ENCODE results near the gene SLFNL1.
A peak's percentile ranks its signal among the peaks of the same experiment; 100 is the strongest.

SLFNL1 gene

DNA sequence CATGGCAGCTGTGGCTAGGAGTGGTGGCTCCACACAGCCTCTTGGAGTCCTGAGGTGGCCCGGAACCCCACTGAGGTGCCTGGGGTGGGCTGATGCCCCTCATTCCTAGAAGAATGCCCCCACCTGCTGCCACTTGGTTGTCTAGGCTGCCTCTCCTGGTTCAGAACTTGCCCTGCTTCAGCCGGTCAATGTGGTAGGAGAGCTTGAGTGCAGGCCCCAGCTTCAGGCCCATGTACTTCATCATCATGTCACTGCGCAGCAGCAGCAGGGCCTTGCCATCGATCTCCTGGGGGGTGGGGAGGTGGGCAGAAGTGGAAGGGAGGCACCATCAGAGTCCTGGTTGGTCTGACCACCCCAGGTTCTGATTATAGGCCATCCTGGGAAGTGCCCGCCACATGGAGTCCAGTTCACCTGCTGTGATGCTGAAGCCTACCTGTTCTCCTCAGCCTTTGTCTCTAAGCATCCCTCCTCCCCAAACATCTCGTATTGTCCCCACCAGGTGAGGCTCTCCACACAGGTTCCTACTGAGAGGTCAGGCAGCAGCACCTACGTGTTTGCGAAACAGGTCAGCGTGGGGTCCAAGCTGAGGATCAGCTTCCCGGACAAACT lies 6.6 kb upstream of the SLFNL1 start:
- Mint-ChIP-seq H3K27me3 (no peaks in the 10 kb centered on the region), H3K9me3 (no peaks in the 10 kb centered on the region), H3K4me1 (ENCODE audit: low read depth) (peaks cover 2% of the 10 kb centered on the region), H3K36me3 (ENCODE audit: low read depth) (peaks cover 77% of the 10 kb centered on the region), H3K4me3 (no peak overlapping the region), H3K27ac (peak overlapping the region; percentile 0)
- DNase-seq = no peak

DNA sequence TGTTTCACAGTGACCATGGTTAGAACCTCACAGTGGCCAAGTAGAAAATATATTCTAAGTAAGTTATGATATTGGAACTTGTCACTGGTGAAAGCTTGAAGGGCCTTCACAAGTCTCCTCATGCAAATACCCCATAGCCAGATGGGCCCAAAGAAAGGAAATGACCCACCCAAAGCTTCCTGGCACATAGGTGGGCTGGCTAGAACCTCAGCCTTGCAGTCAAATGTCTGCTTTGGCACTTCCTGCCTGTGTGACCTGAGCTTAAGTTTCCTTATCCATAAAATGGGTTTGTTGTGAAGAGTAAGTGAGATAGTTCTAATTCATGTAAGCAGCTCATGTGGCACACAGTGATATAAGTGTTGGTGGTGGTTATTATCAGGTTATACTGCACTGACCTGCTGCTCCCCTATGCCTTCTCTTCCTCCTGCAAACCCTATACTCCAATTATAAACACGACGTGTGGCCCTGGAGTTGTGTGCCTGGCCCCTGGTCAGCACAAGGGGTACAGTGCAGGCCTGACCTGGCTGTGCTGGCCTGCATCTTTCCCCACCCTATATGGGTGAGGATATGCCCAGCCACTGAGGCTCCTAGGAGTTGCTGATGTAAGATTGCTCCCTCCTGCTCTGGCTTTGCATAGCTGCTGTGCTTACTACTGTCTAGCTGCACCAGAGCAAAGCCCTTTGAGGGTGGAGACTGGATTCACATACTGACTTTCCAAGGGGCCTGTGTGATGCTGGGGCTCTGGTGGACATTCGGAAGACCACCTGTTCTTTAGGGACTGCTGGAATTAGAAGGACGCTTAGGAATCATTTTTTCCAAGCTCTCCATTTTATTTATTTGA lies 4.7 kb upstream of the SLFNL1 start:
- Mint-ChIP-seq H3K36me3 (ENCODE audit: low read depth) (peaks cover 80% of the 10 kb centered on the region), H3K27me3 (no peaks in the 10 kb centered on the region), H3K9me3 (no peaks in the 10 kb centered on the region), H3K4me1 (ENCODE audit: low read depth) (peaks cover 2% of the 10 kb centered on the region), H3K27ac (peak overlapping the region; percentile 81), H3K4me3 (no peak overlapping the region)
- no peak for DNase-seq

DNA sequence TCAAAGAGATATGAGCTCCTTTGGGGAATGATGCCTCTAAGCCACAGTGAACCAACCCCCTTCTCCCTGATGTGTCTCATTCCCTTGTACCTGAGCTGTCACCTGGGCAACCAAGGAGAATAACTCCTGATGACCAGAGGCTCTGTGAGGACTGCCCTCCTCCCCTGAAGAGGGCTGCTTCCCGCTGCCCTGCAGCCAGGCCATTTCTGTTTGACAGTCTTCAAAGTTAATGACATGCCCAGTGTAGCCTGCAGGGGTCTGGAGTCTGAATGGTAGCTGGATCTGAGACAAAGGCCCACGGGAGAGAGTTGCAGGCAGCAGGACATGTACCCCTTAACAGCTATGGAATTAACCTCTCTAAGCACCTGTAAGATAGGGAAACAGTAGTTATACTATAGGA lies 3.4 kb upstream of the SLFNL1 start:
- no peaks in the 10 kb centered on the region for H3K27me3 Mint-ChIP-seq
- no peak overlapping the region for H3K4me3 Mint-ChIP-seq
- DNase-seq = no peak
- H3K9me3 Mint-ChIP-seq = no peaks in the 10 kb centered on the region
- H3K36me3 Mint-ChIP-seq (ENCODE audit: low read depth) = peaks cover 78% of the 10 kb centered on the region
- peak overlapping the region; percentile 40 for H3K27ac Mint-ChIP-seq
- peaks cover 3% of the 10 kb centered on the region for H3K4me1 Mint-ChIP-seq (ENCODE audit: low read depth)

GRCh38 chr1:41023279-41023990 lies 1.9 kb upstream of the SLFNL1 start:
- H3K27ac Mint-ChIP-seq = peak overlapping the region; percentile 84
- H3K36me3 Mint-ChIP-seq (ENCODE audit: low read depth) = peaks cover 77% of the 10 kb centered on the region
- H3K9me3 Mint-ChIP-seq = no peaks in the 10 kb centered on the region

DNA sequence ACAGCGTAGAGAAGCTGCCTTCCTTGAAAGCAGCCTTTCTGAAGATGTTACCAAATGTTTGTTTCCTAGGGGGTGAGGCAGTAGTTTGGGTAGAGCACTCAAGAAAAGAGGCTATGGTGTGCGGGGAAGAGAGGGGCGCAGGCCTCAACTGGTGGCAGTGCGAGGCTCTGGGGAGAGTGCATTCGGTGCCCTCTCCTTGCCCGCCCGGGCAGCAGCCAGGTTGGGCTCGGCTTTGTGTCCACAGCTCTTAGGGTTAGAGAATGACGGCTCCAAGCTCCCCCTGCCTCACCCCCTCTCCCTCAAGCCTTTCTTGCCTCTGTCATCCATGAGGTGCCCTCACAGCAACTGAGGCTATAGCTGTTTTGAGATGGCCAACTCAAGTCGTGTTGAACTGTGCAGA lies 899 bp upstream of the SLFNL1 start:
- H3K36me3 Mint-ChIP-seq (ENCODE audit: low read depth) = peaks cover 77% of the 10 kb centered on the region
- no peaks in the 10 kb centered on the region for H3K27me3 Mint-ChIP-seq
- peak overlapping the region; percentile 67 for H3K27ac Mint-ChIP-seq
- peaks cover 3% of the 10 kb centered on the region for H3K4me1 Mint-ChIP-seq (ENCODE audit: low read depth)
- no peaks in the 10 kb centered on the region for H3K9me3 Mint-ChIP-seq
- no peak for DNase-seq
- no peak overlapping the region for H3K4me3 Mint-ChIP-seq

More at GRCh38 chr1:41023279-41023990, 1.9 kb upstream of the SLFNL1 start:
- no peak for DNase-seq
- no peak overlapping the region for H3K4me3 Mint-ChIP-seq
- H3K27me3 Mint-ChIP-seq = no peaks in the 10 kb centered on the region
- H3K4me1 Mint-ChIP-seq (ENCODE audit: low read depth) = peaks cover 3% of the 10 kb centered on the region

GRCh38 chr1:41020654-41021053 lies 871 bp downstream of the SLFNL1 start:
- Mint-ChIP-seq H3K4me1 (ENCODE audit: low read depth) (peaks cover 1% of the 10 kb centered on the region), H3K4me3 (no peak overlapping the region), H3K27ac (no peak overlapping the region), H3K36me3 (ENCODE audit: low read depth) (peaks cover 83% of the 10 kb centered on the region), H3K9me3 (no peaks in the 10 kb centered on the region), H3K27me3 (no peaks in the 10 kb centered on the region)
- no peak for DNase-seq

DNA sequence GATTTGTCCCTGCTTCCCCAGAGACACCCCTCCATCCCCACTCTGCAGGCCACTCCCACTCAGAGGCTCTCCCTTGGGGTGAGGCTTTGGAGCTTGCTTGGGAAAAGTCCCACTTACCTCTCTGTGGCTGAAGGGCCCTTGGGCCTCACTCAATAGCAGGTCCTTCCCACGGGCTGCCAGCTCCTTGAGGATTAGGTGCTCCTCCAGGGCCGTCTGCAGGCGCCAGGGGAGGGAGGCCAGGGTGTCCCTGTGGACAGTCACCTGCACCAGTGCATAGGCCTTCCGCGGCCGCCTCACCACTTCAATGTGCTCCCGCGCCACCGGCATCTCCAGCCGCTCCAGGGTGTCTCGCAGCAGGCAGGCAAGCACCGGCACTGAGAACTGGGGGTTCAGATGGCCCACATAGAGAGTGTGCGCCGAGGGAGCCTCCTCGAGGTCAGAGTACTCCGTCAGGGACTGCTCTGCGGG lies 1.4 kb downstream of the SLFNL1 start:
- no peak overlapping the region for H3K27ac Mint-ChIP-seq
- no peaks in the 10 kb centered on the region for H3K27me3 Mint-ChIP-seq
- H3K4me3 Mint-ChIP-seq = no peak overlapping the region
- peaks cover 1% of the 10 kb centered on the region for H3K4me1 Mint-ChIP-seq (ENCODE audit: low read depth)
- H3K9me3 Mint-ChIP-seq = no peaks in the 10 kb centered on the region
- peaks cover 85% of the 10 kb centered on the region for H3K36me3 Mint-ChIP-seq (ENCODE audit: low read depth)
- DNase-seq = no peak

GRCh38 chr1:41019353-41019745 lies 2.2 kb downstream of the SLFNL1 start:
- Mint-ChIP-seq H3K27ac (peak overlapping the region; percentile 59), H3K4me1 (ENCODE audit: low read depth) (peaks cover 1% of the 10 kb centered on the region), H3K27me3 (no peaks in the 10 kb centered on the region), H3K9me3 (no peaks in the 10 kb centered on the region), H3K36me3 (ENCODE audit: low read depth) (peaks cover 85% of the 10 kb centered on the region), H3K4me3 (no peak overlapping the region)
- no peak for DNase-seq

- DNase-seq = no peak
- H3K9me3 Mint-ChIP-seq = no peaks in the 10 kb centered on the region
- peaks cover 88% of the 10 kb centered on the region for H3K36me3 Mint-ChIP-seq (ENCODE audit: low read depth)
- H3K27me3 Mint-ChIP-seq = no peaks in the 10 kb centered on the region
- H3K4me1 Mint-ChIP-seq (ENCODE audit: low read depth) = peaks cover 5% of the 10 kb centered on the region
- H3K27ac Mint-ChIP-seq = no peak overlapping the region
- no peak overlapping the region for H3K4me3 Mint-ChIP-seq
Measured at GRCh38 chr1:41018018-41018410, 3.5 kb downstream of the SLFNL1 start.

- DNase-seq = no peak
- peaks cover 90% of the 10 kb centered on the region for H3K36me3 Mint-ChIP-seq (ENCODE audit: low read depth)
- no peaks in the 10 kb centered on the region for H3K9me3 Mint-ChIP-seq
- no peaks in the 10 kb centered on the region for H3K27me3 Mint-ChIP-seq
- H3K4me3 Mint-ChIP-seq = no peak overlapping the region
- no peak overlapping the region for H3K27ac Mint-ChIP-seq
- H3K4me1 Mint-ChIP-seq (ENCODE audit: low read depth) = peaks cover 7% of the 10 kb centered on the region
Measured at GRCh38 chr1:41017141-41018017, 4.1 kb downstream of the SLFNL1 start.

GRCh38 chr1:41015897-41016470 lies 5.5 kb downstream of the SLFNL1 start:
- H3K27ac Mint-ChIP-seq = no peak overlapping the region
- no peak overlapping the region for H3K4me3 Mint-ChIP-seq
- H3K4me1 Mint-ChIP-seq (ENCODE audit: low read depth) = peaks cover 7% of the 10 kb centered on the region
- H3K27me3 Mint-ChIP-seq = no peaks in the 10 kb centered on the region
- no peak for DNase-seq
- H3K36me3 Mint-ChIP-seq (ENCODE audit: low read depth) = peaks cover 93% of the 10 kb centered on the region
- H3K9me3 Mint-ChIP-seq = no peaks in the 10 kb centered on the region

DNA sequence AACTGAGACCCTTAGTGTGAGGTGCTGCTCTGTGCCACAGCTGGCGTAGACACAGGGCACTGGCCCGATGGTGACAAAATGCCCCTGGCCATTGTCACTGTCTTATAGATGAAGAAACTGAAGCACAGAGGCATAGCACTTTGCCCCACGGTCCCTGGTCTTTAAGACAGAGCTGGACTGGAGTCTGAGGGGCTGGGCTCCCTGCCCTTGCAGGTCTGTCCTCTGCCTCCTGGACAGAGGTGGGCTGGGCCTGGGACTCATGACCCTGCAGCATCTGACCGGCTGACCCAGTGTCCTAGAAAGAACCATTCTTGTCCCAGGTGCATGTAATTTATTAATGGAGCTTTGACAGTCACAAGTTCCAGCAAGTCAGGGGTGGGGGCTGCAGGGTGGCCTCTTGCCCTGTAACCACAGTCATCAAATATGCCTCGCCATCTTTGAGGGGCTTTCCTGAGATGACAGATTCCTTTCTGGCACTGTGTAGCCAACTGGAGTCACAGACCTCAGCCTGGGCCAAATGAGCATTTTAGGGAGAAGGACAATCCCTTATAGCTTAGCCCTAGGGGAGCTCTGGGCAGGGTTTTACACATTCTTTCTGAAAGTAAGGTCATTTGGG lies 6.1 kb downstream of the SLFNL1 start:
- no peak for DNase-seq
- H3K4me3 Mint-ChIP-seq = no peak overlapping the region
- no peaks in the 10 kb centered on the region for H3K27me3 Mint-ChIP-seq
- peaks cover 7% of the 10 kb centered on the region for H3K4me1 Mint-ChIP-seq (ENCODE audit: low read depth)
- H3K36me3 Mint-ChIP-seq (ENCODE audit: low read depth) = peaks cover 97% of the 10 kb centered on the region
- H3K27ac Mint-ChIP-seq = no peak overlapping the region
- no peaks in the 10 kb centered on the region for H3K9me3 Mint-ChIP-seq

- Mint-ChIP-seq H3K36me3 (ENCODE audit: low read depth) (peaks cover 97% of the 10 kb centered on the region), H3K27me3 (no peaks in the 10 kb centered on the region), H3K9me3 (no peaks in the 10 kb centered on the region), H3K27ac (peak overlapping the region; percentile 62), H3K4me3 (no peak overlapping the region), H3K4me1 (ENCODE audit: low read depth) (peaks cover 6% of the 10 kb centered on the region)
- no peak for DNase-seq
Measured at GRCh38 chr1:41014871-41015270, 6.7 kb downstream of the SLFNL1 start.
